HTERT RPE-1 (cell line): ENCODE data around the gene RICTOR.

ENCODE experiments used
- in situ Hi-C: fragments of 300-500 bp; cut with MboI; formaldehyde crosslinking; loops from 4 replicates; pipeline ENCODE4 v1.14.3; 2020; ENCODE audit warnings: low sequenced_read_pairs

The RICTOR gene

GRCh38 chr5:39093352-39093751 is 19.2 kb upstream of the RICTOR start:
- in situ Hi-C loops: no loop called here

- in situ Hi-C loops: no loop called here
These were observed 18.6 kb upstream of the RICTOR start for GRCh38 chr5:39092581-39093351.

GRCh38 chr5:39091940-39092580 is 17.9 kb upstream of the RICTOR start:
- in situ Hi-C loops: no loop called here

- in situ Hi-C loops: no loop called here
These were observed 9.8 kb upstream of the RICTOR start for GRCh38 chr5:39083968-39084367.

- in situ Hi-C loops: no loop called here
These were observed 8.8 kb upstream of the RICTOR start for GRCh38 chr5:39082995-39083394.

GRCh38 chr5:39080597-39081204 is 6.5 kb upstream of the RICTOR start:
- in situ Hi-C loops: no loop called here

- in situ Hi-C loops: no loop called here
These were observed 6.0 kb upstream of the RICTOR start for GRCh38 chr5:39080168-39080567.

GRCh38 chr5:39079147-39079546 is 4.9 kb upstream of the RICTOR start:
- in situ Hi-C loops: no loop called here

- in situ Hi-C loops: no loop called here
These were observed 2.8 kb upstream of the RICTOR start for GRCh38 chr5:39076757-39077728.

- in situ Hi-C loops: no loop called here
These were observed 2.0 kb upstream of the RICTOR start for GRCh38 chr5:39076101-39076756.

- in situ Hi-C loops: no loop called here
These were observed 507 bp downstream of the RICTOR start for GRCh38 chr5:39073767-39074016.

GRCh38 chr5:39072925-39073766 is 1.1 kb downstream of the RICTOR start:
- in situ Hi-C loops: no loop called here

- in situ Hi-C loops: no loop called here
These were observed 6.1 kb downstream of the RICTOR start for GRCh38 chr5:39068099-39068498.

GRCh38 chr5:39064450-39064849 is 9.7 kb downstream of the RICTOR start:
- in situ Hi-C loops: no loop called here

GRCh38 chr5:39063037-39063436 is 11.2 kb downstream of the RICTOR start:
- in situ Hi-C loops: no loop called here

- in situ Hi-C loops: no loop called here
These were observed 11.7 kb downstream of the RICTOR start for GRCh38 chr5:39062530-39062929.

GRCh38 chr5:39062104-39062503 is 12.1 kb downstream of the RICTOR start:
- in situ Hi-C loops: no loop called here

GRCh38 chr5:39059064-39059463 is 15.1 kb downstream of the RICTOR start:
- in situ Hi-C loops: no loop called here

GRCh38 chr5:39058178-39058921 is 15.8 kb downstream of the RICTOR start:
- in situ Hi-C loops: no loop called here
